D721Med (cell line): ENCODE measurements around the gene CSRP1.

Experiments used
- DNase-seq: peaks from one replicate; pipeline ENCODE4 v3.0.0; 2011; ENCODE audit warnings: low spot score; ENCODE audit not compliant: insufficient read length
- FAIRE-seq: peaks from 2 replicates; lab custom pipeline; 2011; peaks lifted over from hg19 to GRCh38; lab: Jason Lieb, UNC
- TF ChIP-seq, protein P1 (sequence below): IDR thresholded peaks from 2 replicates; pipeline ENCODE4 v1.5.1; 2012; ENCODE audit warnings: mild to moderate bottlenecking, control low read depth; ENCODE audit not compliant: insufficient read depth; ENCODE audit errors: missing control alignments

CSRP1 gene

GRCh38 chr1:201466492-201466891, 40.4 kb downstream of the CSRP1 start:
- FAIRE-seq (no peak), DNase-seq (no peak)
- TF ChIP-seq, protein P1, sequence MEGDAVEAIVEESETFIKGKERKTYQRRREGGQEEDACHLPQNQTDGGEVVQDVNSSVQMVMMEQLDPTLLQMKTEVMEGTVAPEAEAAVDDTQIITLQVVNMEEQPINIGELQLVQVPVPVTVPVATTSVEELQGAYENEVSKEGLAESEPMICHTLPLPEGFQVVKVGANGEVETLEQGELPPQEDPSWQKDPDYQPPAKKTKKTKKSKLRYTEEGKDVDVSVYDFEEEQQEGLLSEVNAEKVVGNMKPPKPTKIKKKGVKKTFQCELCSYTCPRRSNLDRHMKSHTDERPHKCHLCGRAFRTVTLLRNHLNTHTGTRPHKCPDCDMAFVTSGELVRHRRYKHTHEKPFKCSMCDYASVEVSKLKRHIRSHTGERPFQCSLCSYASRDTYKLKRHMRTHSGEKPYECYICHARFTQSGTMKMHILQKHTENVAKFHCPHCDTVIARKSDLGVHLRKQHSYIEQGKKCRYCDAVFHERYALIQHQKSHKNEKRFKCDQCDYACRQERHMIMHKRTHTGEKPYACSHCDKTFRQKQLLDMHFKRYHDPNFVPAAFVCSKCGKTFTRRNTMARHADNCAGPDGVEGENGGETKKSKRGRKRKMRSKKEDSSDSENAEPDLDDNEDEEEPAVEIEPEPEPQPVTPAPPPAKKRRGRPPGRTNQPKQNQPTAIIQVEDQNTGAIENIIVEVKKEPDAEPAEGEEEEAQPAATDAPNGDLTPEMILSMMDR: no peak

DNA sequence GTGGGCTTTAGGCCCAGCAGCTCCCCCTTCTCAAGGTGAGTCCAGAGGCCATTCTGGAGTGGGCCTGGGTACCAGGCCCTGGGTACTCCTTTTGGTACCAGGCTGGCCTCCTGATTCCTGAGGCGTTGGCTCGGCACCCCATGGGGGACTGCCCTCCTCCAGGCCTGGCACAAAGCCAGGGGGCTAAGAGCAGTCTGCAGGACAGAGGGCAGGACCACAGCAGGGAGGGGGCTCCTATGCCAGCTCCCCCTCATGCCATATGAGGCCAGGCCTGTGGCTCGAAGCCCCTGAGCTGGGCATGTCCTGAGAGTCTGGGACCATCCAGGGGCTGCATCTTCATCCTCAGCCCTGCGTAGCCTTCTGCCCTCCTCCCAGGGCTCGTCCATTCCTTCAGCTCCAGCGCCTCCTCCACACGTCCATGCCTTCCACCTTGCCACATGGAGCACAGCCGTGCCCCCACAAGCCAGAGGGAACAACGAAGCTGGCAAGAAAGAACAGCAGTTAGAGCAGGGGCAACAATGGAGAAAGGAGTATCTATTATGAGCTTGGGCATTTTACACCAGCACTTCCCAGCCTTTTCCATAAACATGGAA, 41.1 kb downstream of the CSRP1 start:
- TF ChIP-seq, protein P1: no peak
- DNase-seq (no peak), FAIRE-seq (no peak)

DNA sequence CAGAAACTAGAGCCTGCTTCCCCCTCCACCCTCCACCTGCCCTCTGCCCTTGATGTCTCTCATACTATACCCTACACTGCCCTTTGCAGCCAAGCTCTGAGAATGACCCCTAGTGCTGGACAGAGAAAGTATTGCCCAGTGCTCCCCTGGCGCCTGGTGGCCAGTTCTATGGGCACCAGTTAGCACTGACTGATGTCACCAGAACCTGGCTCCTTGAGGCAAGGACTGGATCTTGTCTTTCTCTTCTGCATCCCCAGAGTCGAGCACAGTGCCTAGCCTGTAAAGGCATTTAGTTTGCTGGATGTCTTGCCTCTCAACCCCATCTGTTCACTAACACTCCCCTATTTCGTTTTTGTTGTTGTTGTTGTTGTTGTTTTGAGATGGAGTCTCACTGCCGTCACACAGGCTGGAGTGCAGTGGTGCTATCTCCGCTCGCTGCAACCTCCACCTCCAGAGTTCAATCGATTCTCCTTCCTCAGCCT, 43.8 kb downstream of the CSRP1 start:
- TF ChIP-seq, protein P1: no peak
- FAIRE-seq: no peak

GRCh38 chr1:201461645-201462441, 45.1 kb downstream of the CSRP1 start:
- DNase-seq (no peak), FAIRE-seq (no peak)
- TF ChIP-seq, protein P1: no peak

More for the DNA sequence above, 43.8 kb downstream of the CSRP1 start:
- no peak for DNase-seq

DNA sequence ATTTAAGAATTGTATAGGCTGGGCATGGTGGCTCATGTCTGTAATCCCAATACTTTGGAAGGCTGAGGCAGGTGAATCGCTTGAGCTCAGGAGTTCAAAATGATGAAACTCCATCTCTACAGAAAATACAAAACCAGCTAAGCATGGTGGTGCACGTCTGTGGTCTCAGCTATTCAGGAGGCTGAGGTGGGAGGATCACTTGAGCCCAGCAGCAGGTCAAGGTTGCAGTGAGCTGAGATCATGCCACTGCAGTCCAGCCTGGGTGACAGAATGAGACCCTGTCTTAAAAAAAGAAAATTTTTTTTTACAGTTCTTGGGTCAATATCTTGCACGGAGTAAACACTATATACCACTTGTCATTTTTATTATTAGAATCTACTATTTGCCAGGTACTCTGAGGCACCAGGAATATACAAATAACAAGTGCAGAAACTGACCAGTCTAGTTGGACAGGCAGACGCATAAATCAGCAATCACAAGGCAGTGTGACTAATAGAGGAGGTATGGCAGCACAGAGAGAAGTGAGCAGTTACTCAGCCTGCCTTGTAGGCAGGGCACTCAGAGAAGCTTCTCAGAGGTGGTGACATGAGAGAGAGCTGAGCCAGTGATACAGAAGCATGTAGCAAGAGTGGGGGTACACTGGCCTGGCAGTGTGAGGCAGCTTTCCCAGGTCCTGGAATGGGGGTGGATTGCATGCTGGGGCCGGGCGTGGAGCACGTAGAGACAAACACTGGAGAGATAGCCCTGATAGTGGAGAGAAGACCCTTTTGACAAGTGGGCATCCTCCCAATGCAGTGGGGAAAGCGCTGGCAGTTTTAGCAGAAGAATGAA, 45.9 kb downstream of the CSRP1 start:
- DNase-seq: no peak
- no peak for FAIRE-seq
- TF ChIP-seq, protein P1: no peak

- TF ChIP-seq, protein P1: no peak
- FAIRE-seq: no peak
- no peak for DNase-seq
Observed at GRCh38 chr1:201459775-201460174, 47.1 kb downstream of the CSRP1 start.
